GM12865 (cell line): Measurements from ENCODE around the gene ABCB9.
A peak's percentile ranks its signal among the peaks of the same experiment; 100 is the strongest.

Experiments used
- DNase-seq: peaks from one replicate; pipeline ENCODE4 v3.0.0; 2010; ENCODE audit warnings: low read depth
- H3K4me3 ChIP-seq: 2 replicates; pipeline ENCODE4 v1.5.1; 2011; ENCODE audit warnings: mild to moderate bottlenecking, low read depth, low read length, control low read depth
- TF ChIP-seq, protein P1 (sequence below): IDR thresholded peaks from 2 replicates; pipeline ENCODE4 v1.5.1; 2011; ENCODE audit warnings: low read length, control low read depth, low read depth, inconsistent platforms; ENCODE audit not compliant: insufficient read depth; ENCODE audit errors: missing control alignments

ABCB9 gene

DNA sequence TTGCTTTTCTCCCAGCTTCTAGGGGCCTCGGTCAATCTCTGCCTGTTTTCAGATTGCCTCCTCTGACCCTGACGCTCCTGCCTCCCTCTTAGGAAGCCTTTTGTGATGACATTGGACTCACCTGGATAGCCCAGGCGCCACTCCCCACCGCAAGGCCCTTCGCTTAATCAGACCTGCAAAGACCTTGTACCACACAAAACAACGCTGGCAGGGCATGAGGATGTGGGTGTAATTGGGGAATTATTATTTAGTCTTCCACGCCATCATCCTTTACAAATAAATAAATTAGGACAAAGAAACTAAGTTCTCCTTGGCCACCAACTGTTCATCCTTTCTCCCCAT lies 62.6 kb downstream of the ABCB9 start:
- no peak for DNase-seq
- TF ChIP-seq, protein P1, sequence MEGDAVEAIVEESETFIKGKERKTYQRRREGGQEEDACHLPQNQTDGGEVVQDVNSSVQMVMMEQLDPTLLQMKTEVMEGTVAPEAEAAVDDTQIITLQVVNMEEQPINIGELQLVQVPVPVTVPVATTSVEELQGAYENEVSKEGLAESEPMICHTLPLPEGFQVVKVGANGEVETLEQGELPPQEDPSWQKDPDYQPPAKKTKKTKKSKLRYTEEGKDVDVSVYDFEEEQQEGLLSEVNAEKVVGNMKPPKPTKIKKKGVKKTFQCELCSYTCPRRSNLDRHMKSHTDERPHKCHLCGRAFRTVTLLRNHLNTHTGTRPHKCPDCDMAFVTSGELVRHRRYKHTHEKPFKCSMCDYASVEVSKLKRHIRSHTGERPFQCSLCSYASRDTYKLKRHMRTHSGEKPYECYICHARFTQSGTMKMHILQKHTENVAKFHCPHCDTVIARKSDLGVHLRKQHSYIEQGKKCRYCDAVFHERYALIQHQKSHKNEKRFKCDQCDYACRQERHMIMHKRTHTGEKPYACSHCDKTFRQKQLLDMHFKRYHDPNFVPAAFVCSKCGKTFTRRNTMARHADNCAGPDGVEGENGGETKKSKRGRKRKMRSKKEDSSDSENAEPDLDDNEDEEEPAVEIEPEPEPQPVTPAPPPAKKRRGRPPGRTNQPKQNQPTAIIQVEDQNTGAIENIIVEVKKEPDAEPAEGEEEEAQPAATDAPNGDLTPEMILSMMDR: no peak
- H3K4me3 ChIP-seq: no peak overlapping the region

DNA sequence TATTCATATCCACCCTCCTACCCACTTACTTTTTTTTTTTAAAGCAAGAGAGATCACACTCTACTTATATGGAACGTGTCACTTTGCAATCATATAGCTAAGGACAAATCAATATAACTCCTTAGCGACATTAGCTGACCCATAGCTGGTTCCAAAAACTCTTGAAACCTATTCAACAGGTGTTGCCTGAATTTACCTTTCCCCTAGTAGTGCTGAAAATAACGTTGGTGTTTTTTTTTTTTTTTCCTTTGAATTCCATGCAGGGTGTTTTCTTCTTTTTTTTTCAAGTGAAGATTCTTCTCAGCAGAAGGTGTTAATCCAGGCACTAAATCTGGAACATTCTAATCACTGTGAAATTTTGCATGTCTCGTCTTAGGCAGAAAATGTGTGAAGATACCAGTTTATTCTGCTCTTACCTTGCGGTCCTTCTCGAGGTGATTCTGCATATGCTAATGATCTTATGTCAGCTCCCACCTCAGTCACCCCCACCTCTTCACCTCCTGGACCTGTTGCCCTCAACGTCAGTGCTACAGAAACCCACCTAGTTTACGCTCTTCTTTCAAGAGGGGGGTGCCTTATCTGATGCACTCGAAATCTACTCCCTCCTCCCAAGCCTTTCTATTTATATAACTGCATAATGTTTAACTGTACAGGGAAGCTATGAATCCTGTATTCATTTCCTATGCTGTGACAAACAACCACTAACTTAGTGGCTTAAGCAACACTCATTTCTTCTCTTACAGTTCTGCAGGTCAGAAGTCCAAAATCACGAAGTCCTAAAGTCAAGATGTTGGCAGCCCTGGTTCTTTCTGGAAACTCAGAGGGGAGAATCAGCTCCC lies 63.2 kb downstream of the ABCB9 start:
- DNase-seq: no peak
- TF ChIP-seq, protein P1: no peak
- no peak overlapping the region for H3K4me3 ChIP-seq

DNA sequence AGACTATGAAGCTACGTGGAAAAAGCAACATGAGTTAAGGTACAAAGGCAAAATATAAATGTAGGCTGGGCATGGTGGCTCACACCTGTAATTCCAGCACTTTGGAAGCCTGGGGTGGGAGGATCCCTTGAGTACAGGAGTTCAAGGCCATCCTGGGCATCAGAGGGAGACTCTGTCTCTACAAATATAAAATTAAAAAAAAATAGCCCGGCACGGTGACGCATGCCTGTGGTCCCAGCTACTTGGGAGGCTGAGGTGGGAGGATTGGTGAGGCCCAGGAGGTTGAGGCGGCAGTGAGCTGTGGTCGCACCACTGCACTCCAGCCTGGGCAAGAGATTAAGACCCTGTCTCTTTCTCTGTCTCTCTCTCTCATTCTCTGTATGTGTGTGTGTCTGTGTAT lies 66.4 kb downstream of the ABCB9 start:
- TF ChIP-seq, protein P1: no peak
- no peak for DNase-seq
- H3K4me3 ChIP-seq: no peak overlapping the region

DNA sequence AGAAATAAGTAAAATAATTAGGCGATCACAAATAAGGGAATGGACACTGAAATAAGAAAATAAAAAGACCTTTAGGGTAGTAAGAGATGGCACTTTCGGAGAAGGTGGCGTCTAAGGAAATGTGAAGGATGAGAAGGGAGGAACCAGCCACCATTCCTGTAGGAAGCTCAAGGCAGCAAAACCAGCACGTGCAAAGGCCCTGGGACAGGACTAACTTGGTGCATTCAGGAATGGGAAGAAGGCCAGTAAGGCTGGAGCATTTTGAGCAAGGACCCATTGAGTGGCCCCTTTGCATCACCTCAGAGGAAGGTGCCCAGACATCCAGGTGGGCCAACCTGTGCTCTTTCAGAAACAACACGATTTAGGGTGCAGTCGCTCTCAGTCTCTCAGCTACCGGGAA lies 69.6 kb downstream of the ABCB9 start:
- H3K4me3 ChIP-seq: no peak overlapping the region
- DNase-seq: no peak

DNA sequence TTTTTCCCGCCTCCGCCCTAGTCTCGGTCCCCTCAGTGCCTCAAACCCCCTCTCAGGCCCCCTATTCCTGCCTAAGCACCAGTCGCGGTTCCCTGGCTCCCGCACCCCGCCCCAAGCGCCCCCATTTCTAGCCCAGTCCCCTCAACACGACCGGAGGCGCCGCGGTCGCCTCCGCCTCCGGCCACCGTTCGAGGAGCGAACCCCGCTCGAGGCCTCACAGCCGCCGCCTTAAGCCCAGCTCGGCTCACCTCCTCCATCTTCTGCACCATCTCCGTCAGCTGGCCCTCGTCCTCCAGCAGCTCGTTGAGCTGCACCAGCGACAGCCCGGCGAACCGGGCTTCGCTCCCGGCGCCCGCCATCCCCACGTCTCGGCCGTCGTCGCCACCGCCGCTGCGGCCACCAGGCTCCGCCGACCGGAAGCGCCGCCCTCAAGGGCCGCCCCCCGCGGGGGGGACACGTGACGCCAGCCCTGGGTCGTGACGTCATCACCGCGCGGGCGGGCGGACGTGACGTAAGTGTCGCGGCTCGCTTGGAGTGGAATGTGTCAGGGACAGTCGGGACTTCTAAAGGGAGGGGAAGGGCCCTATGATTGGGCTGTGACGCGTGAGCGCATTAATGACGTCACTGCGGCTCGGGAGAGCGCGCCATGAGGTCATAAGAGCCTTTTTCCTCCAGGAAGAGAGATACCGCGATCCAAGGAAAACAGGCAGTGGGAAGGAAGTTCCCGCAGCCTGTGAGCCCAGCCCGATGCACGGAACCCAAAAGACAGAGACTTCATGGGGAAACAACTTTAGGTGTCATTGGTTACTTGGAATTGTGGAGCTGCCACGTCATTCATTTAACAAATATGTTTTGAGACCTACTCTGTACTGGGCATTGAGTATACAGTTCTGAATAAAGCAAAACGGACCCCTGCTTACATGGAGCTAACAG lies 70.3 kb downstream of the ABCB9 start, which contains the start of gene VPS37B:
VPS37B (minus strand) TSS at position 421 of the 933 bp plus-strand sequence; CDS start at position 359, 62 bp downstream.
- TF ChIP-seq, protein P1: no peak
- DNase-seq: peak; percentile 88
- H3K4me3 ChIP-seq: peak within 1 kb of the TSS; percentile 71

More for the DNA sequence above, 69.6 kb downstream of the ABCB9 start:
- TF ChIP-seq, protein P1: no peak

DNA sequence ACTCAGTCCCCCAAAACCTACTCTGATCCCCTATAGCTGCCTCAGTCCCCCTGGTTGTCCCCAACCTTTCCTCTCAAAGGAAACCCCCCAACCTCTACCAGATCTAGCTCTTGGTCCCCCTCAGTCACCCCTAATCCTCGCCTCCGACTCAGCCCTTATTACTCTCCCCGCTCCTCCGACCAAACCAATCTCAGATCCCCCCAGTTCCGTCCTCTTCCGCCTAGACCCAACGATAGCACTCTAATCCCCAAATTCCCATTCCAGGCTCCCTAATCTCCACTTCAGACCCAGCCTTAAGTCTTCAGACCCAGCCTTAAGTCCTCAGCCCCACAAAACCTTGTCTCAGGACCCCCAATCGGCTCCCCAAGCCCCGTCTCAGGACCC lies 71.0 kb downstream of the ABCB9 start:
- peak overlapping the region; percentile 71 for H3K4me3 ChIP-seq
- TF ChIP-seq, protein P1: no peak
- no peak for DNase-seq
